PFSK-1 (cell line): ENCODE results near the gene SYNJ2.

Experiments used
- FOXP2 ChIP-seq: optimal IDR thresholded peaks from 2 replicates; pipeline ENCODE3; 2011; ENCODE audit warnings: borderline replicate concordance, control low read depth, inconsistent platforms; ENCODE audit not compliant: insufficient read depth; ENCODE audit errors: extremely low read length, extremely low read depth
- POLR2AphosphoS5 ChIP-seq: IDR thresholded peaks from 2 replicates; pipeline ENCODE4 v1.6.1; 2012; ENCODE audit warnings: low read depth, mild to moderate bottlenecking, control low read depth, low read length, moderate library complexity
- SIN3A ChIP-seq: IDR thresholded peaks from 2 replicates; pipeline ENCODE4 v1.6.1; 2012; ENCODE audit warnings: mild to moderate bottlenecking, low read length, moderate library complexity, borderline replicate concordance; ENCODE audit not compliant: insufficient read depth
- TAF1 ChIP-seq: IDR thresholded peaks from 2 replicates; pipeline ENCODE4 v1.6.1; 2012; ENCODE audit warnings: low read length, control low read depth, borderline replicate concordance; ENCODE audit not compliant: insufficient read depth
- TF ChIP-seq, protein P1 (sequence below), 2 experiments: IDR thresholded peaks; 2 replicates each; pipeline versions ENCODE4 v1.6.1 to v1.8.0; 2011 to 2012; ENCODE audit warnings: low read depth in 2 of 2, low read length in 2 of 2, control low read depth in 1 of 2, inconsistent platforms in 1 of 2, mild to moderate bottlenecking in 1 of 2, moderate library complexity in 1 of 2; ENCODE audit not compliant: insufficient read depth in 1 of 2

DNA sequence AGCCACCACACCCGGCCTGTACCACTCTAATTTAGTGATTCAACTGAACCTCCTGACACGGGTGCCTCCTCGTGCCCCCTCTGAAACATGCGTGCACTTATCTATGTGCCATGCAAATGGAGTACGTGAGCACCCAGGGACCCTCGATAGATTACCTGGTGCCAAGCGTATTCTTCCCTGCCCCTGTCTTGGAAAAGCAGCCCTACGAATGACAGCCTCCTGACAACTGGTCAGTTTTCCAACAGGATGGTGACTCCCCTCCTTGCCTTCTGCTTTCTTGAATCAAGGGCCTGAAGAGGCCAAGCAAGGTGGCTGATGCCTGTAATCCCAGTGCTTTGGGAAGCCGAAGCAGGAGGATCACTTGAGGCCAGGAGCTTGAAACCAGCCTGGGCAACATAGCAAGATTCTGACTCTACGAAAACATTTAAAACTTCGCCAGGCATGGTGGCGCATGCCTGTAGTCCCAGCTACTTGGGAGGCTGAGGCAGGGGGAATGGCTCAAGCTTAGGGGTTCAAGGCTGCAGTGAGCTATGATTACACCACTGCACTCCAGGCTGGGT lies 25.4 kb upstream of the SYNJ2 start:
- TF ChIP-seq POLR2AphosphoS5 = no peak
- TF ChIP-seq TAF1 = no peak
- TF ChIP-seq, protein P1, sequence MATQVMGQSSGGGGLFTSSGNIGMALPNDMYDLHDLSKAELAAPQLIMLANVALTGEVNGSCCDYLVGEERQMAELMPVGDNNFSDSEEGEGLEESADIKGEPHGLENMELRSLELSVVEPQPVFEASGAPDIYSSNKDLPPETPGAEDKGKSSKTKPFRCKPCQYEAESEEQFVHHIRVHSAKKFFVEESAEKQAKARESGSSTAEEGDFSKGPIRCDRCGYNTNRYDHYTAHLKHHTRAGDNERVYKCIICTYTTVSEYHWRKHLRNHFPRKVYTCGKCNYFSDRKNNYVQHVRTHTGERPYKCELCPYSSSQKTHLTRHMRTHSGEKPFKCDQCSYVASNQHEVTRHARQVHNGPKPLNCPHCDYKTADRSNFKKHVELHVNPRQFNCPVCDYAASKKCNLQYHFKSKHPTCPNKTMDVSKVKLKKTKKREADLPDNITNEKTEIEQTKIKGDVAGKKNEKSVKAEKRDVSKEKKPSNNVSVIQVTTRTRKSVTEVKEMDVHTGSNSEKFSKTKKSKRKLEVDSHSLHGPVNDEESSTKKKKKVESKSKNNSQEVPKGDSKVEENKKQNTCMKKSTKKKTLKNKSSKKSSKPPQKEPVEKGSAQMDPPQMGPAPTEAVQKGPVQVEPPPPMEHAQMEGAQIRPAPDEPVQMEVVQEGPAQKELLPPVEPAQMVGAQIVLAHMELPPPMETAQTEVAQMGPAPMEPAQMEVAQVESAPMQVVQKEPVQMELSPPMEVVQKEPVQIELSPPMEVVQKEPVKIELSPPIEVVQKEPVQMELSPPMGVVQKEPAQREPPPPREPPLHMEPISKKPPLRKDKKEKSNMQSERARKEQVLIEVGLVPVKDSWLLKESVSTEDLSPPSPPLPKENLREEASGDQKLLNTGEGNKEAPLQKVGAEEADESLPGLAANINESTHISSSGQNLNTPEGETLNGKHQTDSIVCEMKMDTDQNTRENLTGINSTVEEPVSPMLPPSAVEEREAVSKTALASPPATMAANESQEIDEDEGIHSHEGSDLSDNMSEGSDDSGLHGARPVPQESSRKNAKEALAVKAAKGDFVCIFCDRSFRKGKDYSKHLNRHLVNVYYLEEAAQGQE (IDR thresholded peaks at IDR 0.05; ENCODE audit: insufficient read depth in 1 of 2, low read depth in 2 of 2, low read length in 2 of 2) = no peak
- no peak for TF ChIP-seq FOXP2
- no peak for TF ChIP-seq SIN3A
